GM21381 (cell line): ENCODE results near the gene FCRL1.

ENCODE experiments used
- ATAC-seq: cut with Tn5 transposase; IDR thresholded peaks from one replicate; pipeline ENCODE4 v1.9.1; 2021; ENCODE audit warnings: mild to moderate bottlenecking, moderate library complexity; ENCODE audit not compliant: unreplicated experiment

The FCRL1 gene

DNA sequence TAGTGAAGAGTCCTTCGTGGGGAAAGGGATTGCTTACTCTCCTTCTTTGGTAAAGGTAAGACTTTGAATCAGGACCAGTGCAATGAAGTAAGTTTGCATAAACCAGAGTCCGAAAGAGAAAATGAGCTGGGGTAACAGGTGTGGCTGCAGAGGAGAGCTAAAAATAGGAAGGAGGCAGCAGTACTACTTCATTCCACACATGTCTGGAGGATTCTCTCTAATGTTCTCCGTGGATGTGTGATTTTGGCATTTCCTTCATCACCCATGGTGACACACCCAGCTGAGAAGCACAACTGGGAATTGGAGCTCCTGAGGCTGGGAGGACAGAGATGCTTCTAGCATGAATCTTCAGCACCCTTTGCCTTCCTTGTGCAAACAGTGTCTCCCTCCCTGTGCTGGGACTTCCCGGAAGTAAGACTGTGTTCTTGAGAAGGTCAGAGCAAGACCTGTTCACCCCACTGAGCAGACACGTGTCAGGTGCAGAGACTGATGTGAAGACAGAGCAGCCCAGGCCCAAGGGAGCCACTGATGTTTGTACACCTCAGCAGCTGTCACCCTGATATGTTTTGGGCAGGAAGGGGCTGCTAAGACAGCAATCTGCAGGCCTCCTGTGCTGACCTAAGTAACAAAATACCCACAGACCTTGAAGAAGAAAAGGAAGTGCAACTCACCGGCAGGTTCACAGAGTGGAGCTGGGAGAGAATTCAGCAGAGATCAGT, 13.3 kb downstream of the FCRL1 start:
- ATAC-seq = peak; percentile 83

GRCh38 chr1:157803851-157804250, 16.1 kb downstream of the FCRL1 start:
- ATAC-seq = no peak

DNA sequence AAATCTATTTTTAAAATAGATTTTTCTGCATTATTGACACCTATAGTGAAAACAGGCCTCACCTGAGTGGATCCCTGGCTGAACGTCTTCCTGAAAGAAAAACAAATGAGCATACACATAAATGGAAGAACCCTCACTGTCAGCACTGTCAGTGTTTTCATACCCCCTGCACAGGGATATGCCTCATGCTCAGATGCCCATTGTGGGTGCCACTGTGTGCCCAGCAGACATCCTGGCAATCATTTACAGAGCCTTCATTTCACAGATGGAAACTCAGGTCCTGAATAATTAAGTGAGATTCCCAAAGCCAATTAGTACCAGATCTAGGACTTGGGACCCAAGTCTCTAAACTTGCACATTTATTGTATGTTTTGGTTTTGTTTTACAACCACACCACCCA, 19.9 kb downstream of the FCRL1 start:
- ATAC-seq = no peak

GRCh38 chr1:157798211-157798610, 21.7 kb downstream of the FCRL1 start:
- no peak for ATAC-seq

- no peak for ATAC-seq
Observed at GRCh38 chr1:157785248-157785647, 34.7 kb downstream of the FCRL1 start.

DNA sequence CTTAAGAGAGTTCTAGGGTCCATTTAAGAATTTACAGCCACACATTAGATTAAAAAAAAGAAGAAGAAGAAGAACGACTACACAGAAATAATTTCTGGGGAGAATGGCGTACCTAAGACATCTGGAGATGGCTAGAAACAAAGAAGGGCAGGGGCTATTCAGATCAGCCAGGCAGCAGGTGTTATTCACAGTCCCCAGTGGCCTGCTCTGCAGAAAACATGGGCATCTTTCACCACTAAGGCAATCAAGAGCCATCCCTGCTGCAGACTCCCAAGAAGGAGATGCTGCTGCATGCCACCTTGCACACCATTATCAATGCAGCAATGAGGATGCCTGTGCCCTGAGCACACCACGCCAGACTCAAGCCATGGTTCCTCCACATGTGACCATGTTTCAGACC, 35.1 kb downstream of the FCRL1 start:
- no peak for ATAC-seq

- no peak for ATAC-seq
Observed at GRCh38 chr1:157782931-157783330, 37.0 kb downstream of the FCRL1 start.

DNA sequence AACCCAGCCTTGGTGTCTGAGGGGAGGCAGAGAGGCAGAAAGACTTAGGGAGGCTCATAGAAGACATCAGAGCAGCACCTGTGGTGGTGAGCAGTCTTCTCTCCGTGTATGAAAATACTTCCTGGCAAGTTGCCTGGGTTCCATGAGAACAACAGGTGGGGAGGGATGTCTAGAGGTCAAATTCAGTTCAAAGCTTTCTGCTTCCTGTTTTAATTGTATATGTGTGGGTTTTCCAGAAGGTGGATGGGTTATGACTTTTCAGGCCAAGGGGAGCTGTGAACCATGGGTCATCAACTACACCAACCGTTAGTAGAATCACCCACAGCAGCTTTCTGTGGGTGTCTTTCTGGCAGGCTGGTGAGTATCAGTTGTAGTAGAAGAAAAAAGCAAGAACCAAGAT, 38.9 kb downstream of the FCRL1 start:
- peak; percentile 58 for ATAC-seq

GRCh38 chr1:157776971-157777391, 42.9 kb downstream of the FCRL1 start, which contains the start of gene FCRL2:
Gene FCRL2, minus strand, starts transcription at chr1:157777132. Its CDS starts 59 bp downstream, at chr1:157777073.
- peak; percentile 63 for ATAC-seq

- no peak for ATAC-seq
Observed at GRCh38 chr1:157775101-157775870, 44.6 kb downstream of the FCRL1 start.

DNA sequence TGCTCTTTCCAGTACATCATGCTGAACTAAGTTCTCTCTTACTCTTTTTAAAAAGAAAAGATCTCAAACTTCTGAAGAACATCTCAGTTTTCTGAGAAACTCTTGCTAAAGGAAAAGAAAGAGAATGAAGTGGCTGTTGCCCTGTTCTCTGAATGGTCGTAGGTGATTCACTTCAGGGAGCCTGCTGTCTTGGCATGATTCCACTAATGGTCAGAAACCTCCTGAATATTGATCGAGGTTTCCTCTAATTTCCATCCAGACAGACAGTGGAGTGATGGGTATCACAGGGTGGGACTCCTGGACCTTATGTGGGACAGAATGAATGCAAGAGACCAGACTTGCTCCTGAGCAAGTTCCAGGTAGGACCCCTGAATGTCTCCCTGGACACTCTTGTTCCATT, 45.5 kb downstream of the FCRL1 start:
- ATAC-seq = no peak

GRCh38 chr1:157773493-157774350, 46.2 kb downstream of the FCRL1 start:
- ATAC-seq = peak; percentile 54

- ATAC-seq = no peak
Observed at GRCh38 chr1:157771661-157772425, 48.1 kb downstream of the FCRL1 start.

GRCh38 chr1:157770442-157771043, 49.4 kb downstream of the FCRL1 start:
- no peak for ATAC-seq

DNA sequence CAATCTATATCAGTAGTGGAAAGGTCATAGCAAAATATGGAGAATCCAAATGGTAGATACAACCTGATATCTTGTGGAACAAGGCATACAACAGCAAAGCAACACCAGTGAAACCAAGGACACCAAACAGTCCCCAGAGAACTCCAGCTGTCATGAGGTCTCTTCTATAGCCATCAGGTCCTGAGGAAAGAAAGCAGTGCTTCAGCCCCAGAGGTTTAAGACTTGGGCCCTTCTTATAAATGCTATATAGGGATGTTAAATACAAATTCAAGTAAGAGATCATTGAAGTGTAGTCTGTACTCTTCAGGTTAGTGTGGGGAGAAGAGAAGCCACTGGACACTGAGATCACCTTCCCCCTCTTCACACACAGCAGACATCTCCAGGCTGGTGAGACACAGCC, 53.1 kb downstream of the FCRL1 start:
- ATAC-seq = no peak

DNA sequence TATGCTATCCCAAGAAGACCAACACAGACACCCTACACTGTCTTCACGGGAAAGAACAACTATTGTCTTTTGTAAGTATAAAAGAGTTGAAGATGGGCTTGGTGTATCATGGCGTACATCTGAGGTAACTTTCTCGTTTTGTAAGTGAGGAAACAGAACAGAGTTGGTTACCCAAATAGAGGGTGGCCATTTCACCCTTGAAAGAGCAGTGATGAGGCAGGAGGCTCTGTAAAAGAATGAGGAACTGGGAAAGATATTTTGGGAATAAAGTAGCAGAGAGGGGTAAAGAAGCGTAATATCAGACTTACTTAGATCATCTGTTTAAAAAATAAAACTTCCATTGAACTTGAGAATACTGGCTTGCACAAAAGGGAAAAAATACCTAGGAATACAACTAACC, 61.9 kb downstream of the FCRL1 start:
- ATAC-seq = no peak

DNA sequence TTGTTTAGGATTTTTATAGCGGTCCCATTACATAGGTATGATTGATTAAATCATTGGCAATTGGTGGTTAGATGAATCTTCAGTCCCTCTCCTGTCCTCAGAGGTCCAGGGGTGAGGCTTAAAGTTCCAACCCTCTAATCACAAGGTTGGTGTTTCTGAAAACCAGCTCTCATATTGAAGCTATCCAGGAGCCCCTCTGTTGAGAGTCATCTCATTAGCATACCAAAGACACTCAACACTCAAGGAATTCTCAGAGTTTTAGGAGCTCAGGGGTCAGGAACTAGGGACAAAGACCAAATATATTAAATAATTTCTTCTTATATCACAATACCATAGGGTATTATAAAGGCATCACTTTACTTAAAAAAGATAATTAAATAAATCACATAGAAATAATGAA, 66.3 kb downstream of the FCRL1 start:
- no peak for ATAC-seq

GRCh38 chr1:157751283-157751682, 68.6 kb downstream of the FCRL1 start:
- no peak for ATAC-seq

- ATAC-seq = no peak
Observed at GRCh38 chr1:157748262-157748817, 71.6 kb downstream of the FCRL1 start.
